ENCODE data around the gene NRXN3.

DNA sequence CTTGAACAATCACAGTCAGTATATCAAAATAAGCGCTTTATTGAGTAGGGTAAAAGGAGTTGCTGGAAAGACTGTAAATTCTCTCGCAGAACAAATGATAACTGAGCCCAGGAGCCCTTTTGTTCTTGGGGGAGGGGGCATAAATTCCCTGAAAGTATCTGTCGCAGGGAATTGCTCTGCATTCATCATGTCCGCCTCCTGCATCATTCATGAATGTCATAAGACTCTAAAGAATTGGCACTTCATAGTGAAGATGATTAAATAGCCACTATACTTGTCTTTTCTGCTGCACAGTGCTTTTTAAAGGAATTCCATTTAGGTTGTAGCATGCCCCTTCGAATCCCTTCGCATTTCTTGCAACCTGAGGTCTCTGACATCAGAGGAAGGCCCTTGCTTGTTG lies 1278.8 kb downstream of the NRXN3 start:
- TF ChIP-seq, protein P1, sequence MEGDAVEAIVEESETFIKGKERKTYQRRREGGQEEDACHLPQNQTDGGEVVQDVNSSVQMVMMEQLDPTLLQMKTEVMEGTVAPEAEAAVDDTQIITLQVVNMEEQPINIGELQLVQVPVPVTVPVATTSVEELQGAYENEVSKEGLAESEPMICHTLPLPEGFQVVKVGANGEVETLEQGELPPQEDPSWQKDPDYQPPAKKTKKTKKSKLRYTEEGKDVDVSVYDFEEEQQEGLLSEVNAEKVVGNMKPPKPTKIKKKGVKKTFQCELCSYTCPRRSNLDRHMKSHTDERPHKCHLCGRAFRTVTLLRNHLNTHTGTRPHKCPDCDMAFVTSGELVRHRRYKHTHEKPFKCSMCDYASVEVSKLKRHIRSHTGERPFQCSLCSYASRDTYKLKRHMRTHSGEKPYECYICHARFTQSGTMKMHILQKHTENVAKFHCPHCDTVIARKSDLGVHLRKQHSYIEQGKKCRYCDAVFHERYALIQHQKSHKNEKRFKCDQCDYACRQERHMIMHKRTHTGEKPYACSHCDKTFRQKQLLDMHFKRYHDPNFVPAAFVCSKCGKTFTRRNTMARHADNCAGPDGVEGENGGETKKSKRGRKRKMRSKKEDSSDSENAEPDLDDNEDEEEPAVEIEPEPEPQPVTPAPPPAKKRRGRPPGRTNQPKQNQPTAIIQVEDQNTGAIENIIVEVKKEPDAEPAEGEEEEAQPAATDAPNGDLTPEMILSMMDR (IDR thresholded peaks at IDR 0.05; ENCODE audit: poor library complexity), result no peak
- no peak for TF ChIP-seq EZH2 (IDR thresholded peaks at IDR 0.05; ENCODE audit: borderline replicate concordance)
